ENCODE data around the gene AKR1B1.

The AKR1B1 gene

GRCh38 chr7:134420424-134421125, 38.3 kb downstream of the AKR1B1 start:
- no peak for DNase-seq (ENCODE audit: low read depth in 2 of 2, low spot score in 1 of 2)

GRCh38 chr7:134419875-134420274, 39.0 kb downstream of the AKR1B1 start:
- no peak for DNase-seq (ENCODE audit: low read depth in 2 of 2, low spot score in 1 of 2)

GRCh38 chr7:134419085-134419484, 39.8 kb downstream of the AKR1B1 start:
- no peak for DNase-seq (ENCODE audit: low read depth in 2 of 2, low spot score in 1 of 2)

GRCh38 chr7:134415700-134416099, 43.2 kb downstream of the AKR1B1 start:
- no peak for DNase-seq (ENCODE audit: low read depth in 2 of 2, low spot score in 1 of 2)

- DNase-seq (ENCODE audit: low read depth in 2 of 2, low spot score in 1 of 2): no peak
These were observed 44.8 kb downstream of the AKR1B1 start for GRCh38 chr7:134414109-134414508.

- DNase-seq (ENCODE audit: low read depth in 2 of 2, low spot score in 1 of 2): no peak
These were observed 51.6 kb downstream of the AKR1B1 start for GRCh38 chr7:134407311-134407710.

GRCh38 chr7:134406431-134406830, 52.5 kb downstream of the AKR1B1 start:
- DNase-seq (ENCODE audit: low read depth in 2 of 2, low spot score in 1 of 2): no peak

GRCh38 chr7:134405299-134405698, 53.6 kb downstream of the AKR1B1 start:
- DNase-seq (ENCODE audit: low read depth in 2 of 2, low spot score in 1 of 2): no peak

- DNase-seq (ENCODE audit: low read depth in 2 of 2, low spot score in 1 of 2): no peak
These were observed 55.8 kb downstream of the AKR1B1 start for GRCh38 chr7:134403062-134403461.

- DNase-seq (ENCODE audit: low read depth in 2 of 2, low spot score in 1 of 2): no peak
These were observed 58.0 kb downstream of the AKR1B1 start for GRCh38 chr7:134400859-134401258.

GRCh38 chr7:134396031-134396430, 62.9 kb downstream of the AKR1B1 start:
- no peak for DNase-seq (ENCODE audit: low read depth in 2 of 2, low spot score in 1 of 2)

- no peak for DNase-seq (ENCODE audit: low read depth in 2 of 2, low spot score in 1 of 2)
These were observed 63.3 kb downstream of the AKR1B1 start for GRCh38 chr7:134395604-134396003.

- DNase-seq (ENCODE audit: low read depth in 2 of 2, low spot score in 1 of 2): no peak
These were observed 64.8 kb downstream of the AKR1B1 start for GRCh38 chr7:134394056-134394455.
